HL-60 (cell line): ENCODE data around the gene XYLB.

Experiments used
- DNase-seq, 2 experiments: peaks; one replicate each; pipeline ENCODE4 v3.0.0-alpha.2; 2010 to 2020; ENCODE audit warnings: low read depth in 1 of 2, low spot score in 1 of 2
- H3K27ac ChIP-seq: fragments of 250-450 bp; sonication (Bioruptor Pico); replicated peaks from 2 replicates; pipeline ENCODE4 v1.5.1; 2020; ENCODE audit warnings: mild to moderate bottlenecking, moderate library complexity
- H3K27me3 ChIP-seq: fragments of 250-450 bp; sonication (Bioruptor Pico); 2 replicates; pipeline ENCODE4 v1.5.1; 2021; ENCODE audit warnings: mild to moderate bottlenecking, moderate library complexity; ENCODE audit not compliant: insufficient read depth, poor library complexity, severe bottlenecking
- H3K4me3 ChIP-seq: replicated peaks from 2 replicates; pipeline ENCODE4 v1.5.1; 2011; ENCODE audit warnings: mild to moderate bottlenecking, control low read depth, low read length; ENCODE audit not compliant: insufficient read depth
- GABPA ChIP-seq: IDR thresholded peaks from 2 replicates; pipeline ENCODE4 v1.6.1; 2012; ENCODE audit warnings: low read depth
- POLR2AphosphoS5 ChIP-seq: IDR thresholded peaks from 2 replicates; pipeline ENCODE4 v1.6.1; 2012; ENCODE audit warnings: low read depth
- SPI1 ChIP-seq: IDR thresholded peaks from 2 replicates; pipeline ENCODE4 v1.6.1; 2012; ENCODE audit warnings: low read depth, mild to moderate bottlenecking, borderline replicate concordance
- TF ChIP-seq, protein P1 (sequence below): IDR thresholded peaks from one replicate; pipeline ENCODE4 v1.5.1; 2011; ENCODE audit warnings: low read length, control low read depth, inconsistent platforms; ENCODE audit not compliant: insufficient read depth
- TF ChIP-seq, protein P2 (sequence below): IDR thresholded peaks from 2 replicates; pipeline ENCODE4 v1.6.1; 2012; ENCODE audit warnings: low read depth; ENCODE audit not compliant: insufficient replicate concordance

Gene XYLB

DNA sequence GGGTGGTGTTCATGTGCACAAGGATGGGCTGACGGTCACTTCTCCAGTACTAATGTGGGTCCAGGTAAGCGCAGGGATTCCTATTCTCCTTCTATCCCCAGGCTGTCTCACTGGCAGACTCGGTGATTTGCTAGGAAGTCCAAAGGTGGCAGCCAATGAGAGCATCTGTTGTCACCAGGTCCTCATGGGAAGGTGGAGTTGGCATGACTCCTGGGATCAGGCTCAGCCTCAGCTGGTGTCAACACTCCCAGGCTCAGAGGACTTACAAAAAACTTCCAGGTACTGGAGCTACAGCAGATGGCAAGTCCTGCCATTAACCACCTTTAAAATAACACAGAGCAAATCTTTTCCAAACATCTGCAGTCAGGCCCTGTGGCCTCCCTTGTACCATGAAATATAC, 13.8 kb downstream of the XYLB start:
- TF ChIP-seq GABPA (no peak), SPI1 (no peak), POLR2AphosphoS5 (no peak)
- TF ChIP-seq, protein P1, sequence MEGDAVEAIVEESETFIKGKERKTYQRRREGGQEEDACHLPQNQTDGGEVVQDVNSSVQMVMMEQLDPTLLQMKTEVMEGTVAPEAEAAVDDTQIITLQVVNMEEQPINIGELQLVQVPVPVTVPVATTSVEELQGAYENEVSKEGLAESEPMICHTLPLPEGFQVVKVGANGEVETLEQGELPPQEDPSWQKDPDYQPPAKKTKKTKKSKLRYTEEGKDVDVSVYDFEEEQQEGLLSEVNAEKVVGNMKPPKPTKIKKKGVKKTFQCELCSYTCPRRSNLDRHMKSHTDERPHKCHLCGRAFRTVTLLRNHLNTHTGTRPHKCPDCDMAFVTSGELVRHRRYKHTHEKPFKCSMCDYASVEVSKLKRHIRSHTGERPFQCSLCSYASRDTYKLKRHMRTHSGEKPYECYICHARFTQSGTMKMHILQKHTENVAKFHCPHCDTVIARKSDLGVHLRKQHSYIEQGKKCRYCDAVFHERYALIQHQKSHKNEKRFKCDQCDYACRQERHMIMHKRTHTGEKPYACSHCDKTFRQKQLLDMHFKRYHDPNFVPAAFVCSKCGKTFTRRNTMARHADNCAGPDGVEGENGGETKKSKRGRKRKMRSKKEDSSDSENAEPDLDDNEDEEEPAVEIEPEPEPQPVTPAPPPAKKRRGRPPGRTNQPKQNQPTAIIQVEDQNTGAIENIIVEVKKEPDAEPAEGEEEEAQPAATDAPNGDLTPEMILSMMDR: no peak
- TF ChIP-seq, protein P2, sequence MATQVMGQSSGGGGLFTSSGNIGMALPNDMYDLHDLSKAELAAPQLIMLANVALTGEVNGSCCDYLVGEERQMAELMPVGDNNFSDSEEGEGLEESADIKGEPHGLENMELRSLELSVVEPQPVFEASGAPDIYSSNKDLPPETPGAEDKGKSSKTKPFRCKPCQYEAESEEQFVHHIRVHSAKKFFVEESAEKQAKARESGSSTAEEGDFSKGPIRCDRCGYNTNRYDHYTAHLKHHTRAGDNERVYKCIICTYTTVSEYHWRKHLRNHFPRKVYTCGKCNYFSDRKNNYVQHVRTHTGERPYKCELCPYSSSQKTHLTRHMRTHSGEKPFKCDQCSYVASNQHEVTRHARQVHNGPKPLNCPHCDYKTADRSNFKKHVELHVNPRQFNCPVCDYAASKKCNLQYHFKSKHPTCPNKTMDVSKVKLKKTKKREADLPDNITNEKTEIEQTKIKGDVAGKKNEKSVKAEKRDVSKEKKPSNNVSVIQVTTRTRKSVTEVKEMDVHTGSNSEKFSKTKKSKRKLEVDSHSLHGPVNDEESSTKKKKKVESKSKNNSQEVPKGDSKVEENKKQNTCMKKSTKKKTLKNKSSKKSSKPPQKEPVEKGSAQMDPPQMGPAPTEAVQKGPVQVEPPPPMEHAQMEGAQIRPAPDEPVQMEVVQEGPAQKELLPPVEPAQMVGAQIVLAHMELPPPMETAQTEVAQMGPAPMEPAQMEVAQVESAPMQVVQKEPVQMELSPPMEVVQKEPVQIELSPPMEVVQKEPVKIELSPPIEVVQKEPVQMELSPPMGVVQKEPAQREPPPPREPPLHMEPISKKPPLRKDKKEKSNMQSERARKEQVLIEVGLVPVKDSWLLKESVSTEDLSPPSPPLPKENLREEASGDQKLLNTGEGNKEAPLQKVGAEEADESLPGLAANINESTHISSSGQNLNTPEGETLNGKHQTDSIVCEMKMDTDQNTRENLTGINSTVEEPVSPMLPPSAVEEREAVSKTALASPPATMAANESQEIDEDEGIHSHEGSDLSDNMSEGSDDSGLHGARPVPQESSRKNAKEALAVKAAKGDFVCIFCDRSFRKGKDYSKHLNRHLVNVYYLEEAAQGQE: no peak
- no peaks in the 10 kb centered on the region for H3K27me3 ChIP-seq
- H3K4me3 ChIP-seq: no peak overlapping the region
- no peak for DNase-seq
- H3K27ac ChIP-seq: no peak overlapping the region

DNA sequence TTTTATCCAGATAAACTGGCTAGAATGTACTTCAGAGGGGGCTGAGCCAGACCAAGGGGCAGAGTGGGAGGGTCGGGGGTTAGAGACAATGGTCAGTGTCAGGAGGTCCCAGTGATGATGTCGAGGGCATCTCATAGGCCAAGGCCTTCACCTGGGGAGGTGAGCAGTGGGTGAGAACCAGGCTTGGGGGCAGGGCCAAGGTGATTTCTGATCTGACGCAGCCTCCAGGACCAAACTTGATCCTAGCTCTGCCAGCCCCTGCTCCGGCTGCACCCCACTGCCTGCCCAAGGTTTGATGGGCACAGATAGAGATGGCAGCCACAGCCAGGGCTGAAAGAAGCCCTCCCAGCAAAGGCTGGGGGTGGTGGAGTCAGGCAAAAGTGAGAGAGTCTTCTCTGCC, 14.9 kb downstream of the XYLB start:
- no peaks in the 10 kb centered on the region for H3K27me3 ChIP-seq
- H3K27ac ChIP-seq: no peak overlapping the region
- TF ChIP-seq POLR2AphosphoS5: no peak
- TF ChIP-seq, protein P1: no peak
- no peak for TF ChIP-seq GABPA
- TF ChIP-seq, protein P2: no peak
- no peak for TF ChIP-seq SPI1
- no peak overlapping the region for H3K4me3 ChIP-seq
- DNase-seq: no peak

DNA sequence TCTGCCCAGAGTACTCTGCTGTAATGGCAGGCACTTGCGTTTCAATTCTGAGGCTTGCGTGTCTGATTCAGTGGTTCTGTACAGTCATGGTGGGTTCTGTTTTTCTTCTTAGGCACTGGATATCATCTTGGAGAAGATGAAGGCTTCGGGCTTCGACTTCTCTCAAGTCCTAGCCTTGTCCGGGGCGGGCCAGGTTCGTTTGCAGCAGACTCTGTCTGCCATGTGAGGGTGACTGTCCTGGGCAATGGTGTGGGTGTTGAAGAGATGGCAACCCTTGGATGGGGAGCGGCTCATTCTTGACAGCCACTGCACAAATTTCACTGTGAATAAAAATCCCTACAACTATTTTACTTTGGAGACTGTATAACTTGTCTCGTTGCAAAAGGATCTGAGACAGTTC, 16.2 kb downstream of the XYLB start:
- TF ChIP-seq SPI1 (no peak), POLR2AphosphoS5 (no peak), GABPA (no peak)
- TF ChIP-seq, protein P2: no peak
- TF ChIP-seq, protein P1: no peak
- H3K4me3 ChIP-seq: no peak overlapping the region
- no peaks in the 10 kb centered on the region for H3K27me3 ChIP-seq
- no peak overlapping the region for H3K27ac ChIP-seq
- DNase-seq: no peak
